Ovary (tissue), 9 donors: ENCODE results near the gene SENP6. TPM values are rescaled to one million over a fixed set of nuclear protein-coding genes. Genes with fewer than 3 reads are reported as not detected.

ENCODE experiments used
- DNase-seq, 5 donors: peaks; one replicate each; pipeline ENCODE4 v3.0.0-alpha.2; 2019 to 2020
- H3K27ac ChIP-seq, 2 donors: fragments of 200-600 bp; one replicate each; pipeline versions ENCODE4 v1.5.1 to v1.8.0; 2019 to 2022
- H3K27me3 ChIP-seq: fragments of 200-600 bp; one replicate; pipeline ENCODE4 v1.8.0; 2022
- H3K36me3 ChIP-seq: fragments of 200-600 bp; sonication (generic); one replicate; pipeline ENCODE4 v1.5.1; 2019
- H3K4me1 ChIP-seq: one replicate; pipeline ENCODE4 v1.8.1; 2013; ENCODE audit warnings: mild to moderate bottlenecking, moderate library complexity; ENCODE audit not compliant: insufficient read depth
- H3K4me3 ChIP-seq: fragments of 200-600 bp; sonication (generic); one replicate; pipeline ENCODE4 v1.5.1; 2017
- H3K9me3 ChIP-seq, 2 donors: fragments of 200-600 bp in 1 of 2; sonication (generic) in 1 of 2; one replicate each; pipeline versions ENCODE4 v1.5.1 to v1.8.1; 2013 to 2019; ENCODE audit warnings: mild to moderate bottlenecking in 1 of 2, moderate library complexity in 1 of 2
- CTCF ChIP-seq, 3 donors: fragments of 450-650 bp in 2 of 3; fragments of 200-600 bp in 1 of 3; IDR thresholded peaks; one replicate each; pipeline versions ENCODE4 v1.5.1 to v1.8.0; 2016 to 2022; ENCODE audit warnings: antibody characterized with exemption in 3 of 3, mild to moderate bottlenecking in 1 of 3
- EP300 ChIP-seq: sonication (generic); formaldehyde crosslinking; IDR thresholded peaks from one replicate; pipeline ENCODE4 v1.6.1; 2017; ENCODE audit warnings: antibody characterized with exemption
- POLR2A ChIP-seq: fragments of 450-650 bp; IDR thresholded peaks from one replicate; pipeline ENCODE4 v1.6.1; 2017; ENCODE audit warnings: antibody characterized with exemption, mild to moderate bottlenecking, moderate library complexity
- WGBS, 3 donors: extraction: QIAGEN DNeasy Blood & Tissue Kit in 1 of 3; methylation state at CpG; one replicate each; pipeline versions ENCODE4 v1.1.5 to v1.1.7; 2013 to 2017; 5-methylcytosine and 5-hydroxymethylcytosine counted together
- intact Hi-C, 4 donors: fragments of 100-400 bp; cut with DNase I; formaldehyde crosslinking; loops; one replicate each; pipeline versions ENCODE4 v1.11.0 to v1.15.1; 2022 to 2023
- polyA plus RNA-seq, 2 donors: library from polyadenylated mRNA; stranded (reverse); fragments of 200-250 nt in 1 of 2; fragments of 350-450 nt in 1 of 2; fragmentation: Illumina TruSeq in 1 of 2; extraction: RNeasy Lipid Tissue Mini Kit (QIAGEN cat#74804) in 1 of 2; gene quantifications; one replicate each; pipeline ENCODE4 v1.2.3, GENCODE V29; 2013 to 2014
- total RNA-seq, 7 donors: library from RNA; depleted of rRNA in 2 of 7; stranded (reverse); fragments of >200 nt in 2 of 7; fragmentation: NEBNext Ultra II Directional in 3 of 7; extraction: Animal tissue kit (Norgen Biotek cat#: 25700) in 3 of 7; gene quantifications; one replicate each; pipeline versions ENCODE4 v1.1.0 to v1.2.4, GENCODE V29; 2016 to 2023
- donor health status: DM: no; HTN: no; CAD: no; lungs with moderate emphysema.
- donor health status: DM: no; HTN: no; CAD: no.
- donor health status: Bipolar disorder and iron deficiency.
- donor health status: DM: yes; HTN: yes; CAD: no.
- donor health status: DM: no; HTN: no; CAD: no.
- donor health status: DM: yes; HTN: yes; CAD: no.

The SENP6 gene
- total and polyA plus RNA-seq, 9 donors = 43.0 to 158 (median 132) TPM

- Histone ChIP-seq H3K36me3 (no peaks in the 10 kb centered on the region), H3K4me1 (peaks cover 24% of the 10 kb centered on the region), H3K27me3 (no peaks in the 10 kb centered on the region), H3K4me3 (no peak overlapping the region), H3K27ac (no peak overlapping the region), H3K9me3 (no peaks in the 10 kb centered on the region)
- no peak for DNase-seq
- intact Hi-C loops = no loop called here
- WGBS, 3 donors = 82 to 88% (median 87%) methylated on average over 3 of the region's 3 CpGs
- no peak for TF ChIP-seq POLR2A
- no peak for TF ChIP-seq EP300
- no peak for TF ChIP-seq CTCF (IDR thresholded peaks at IDR 0.05)
Observed at GRCh38 chr6:75608304-75608703, 6.6 kb downstream of the SENP6 start.

- H3K4me3 ChIP-seq = no peak overlapping the region
- intact Hi-C loops = no loop called here
- TF ChIP-seq POLR2A (no peak), CTCF (IDR thresholded peaks at IDR 0.05) (no peak), EP300 (no peak)
- H3K9me3 ChIP-seq = no peaks in the 10 kb centered on the region
- 70 to 76% (median 73%) methylated on average over 4 of the region's 4 CpGs for WGBS, 3 donors
- no peaks in the 10 kb centered on the region for H3K36me3 ChIP-seq
- no peak for DNase-seq
- no peaks in the 10 kb centered on the region for H3K27me3 ChIP-seq
- H3K4me1 ChIP-seq = peaks cover 23% of the 10 kb centered on the region
- H3K27ac ChIP-seq = no peak overlapping the region
Observed at GRCh38 chr6:75608956-75609533, 7.4 kb downstream of the SENP6 start.

- TF ChIP-seq POLR2A (no peak), CTCF (IDR thresholded peaks at IDR 0.05) (no peak)
- no peak overlapping the region for H3K27ac ChIP-seq
- 72 to 78% (median 77%) methylated on average over 6 of the region's 6 CpGs for WGBS, 3 donors
- no peaks in the 10 kb centered on the region for H3K9me3 ChIP-seq
- H3K27me3 ChIP-seq = no peaks in the 10 kb centered on the region
- peaks cover 21% of the 10 kb centered on the region for H3K4me1 ChIP-seq
- no peak for DNase-seq
- intact Hi-C loops = no loop called here
- no peaks in the 10 kb centered on the region for H3K36me3 ChIP-seq
- no peak overlapping the region for H3K4me3 ChIP-seq
Observed at GRCh38 chr6:75609639-75610590, 8.2 kb downstream of the SENP6 start.

- intact Hi-C loops = no loop called here
- no peaks in the 10 kb centered on the region for H3K9me3 ChIP-seq
- no peak overlapping the region for H3K27ac ChIP-seq
- H3K4me1 ChIP-seq = peaks cover 23% of the 10 kb centered on the region
- no peak overlapping the region for H3K4me3 ChIP-seq
- WGBS, 3 donors = 15 to 28% (median 16%) methylated on average over 2 of the region's 2 CpGs
- H3K36me3 ChIP-seq = no peaks in the 10 kb centered on the region
- H3K27me3 ChIP-seq = no peaks in the 10 kb centered on the region
- no peak for TF ChIP-seq CTCF (IDR thresholded peaks at IDR 0.05)
- TF ChIP-seq POLR2A = no peak
- no peak for TF ChIP-seq EP300
- DNase-seq = no peak
Observed at GRCh38 chr6:75611011-75611701, 9.5 kb downstream of the SENP6 start.
